ENCODE data around the gene GRK2.

Gene GRK2

DNA sequence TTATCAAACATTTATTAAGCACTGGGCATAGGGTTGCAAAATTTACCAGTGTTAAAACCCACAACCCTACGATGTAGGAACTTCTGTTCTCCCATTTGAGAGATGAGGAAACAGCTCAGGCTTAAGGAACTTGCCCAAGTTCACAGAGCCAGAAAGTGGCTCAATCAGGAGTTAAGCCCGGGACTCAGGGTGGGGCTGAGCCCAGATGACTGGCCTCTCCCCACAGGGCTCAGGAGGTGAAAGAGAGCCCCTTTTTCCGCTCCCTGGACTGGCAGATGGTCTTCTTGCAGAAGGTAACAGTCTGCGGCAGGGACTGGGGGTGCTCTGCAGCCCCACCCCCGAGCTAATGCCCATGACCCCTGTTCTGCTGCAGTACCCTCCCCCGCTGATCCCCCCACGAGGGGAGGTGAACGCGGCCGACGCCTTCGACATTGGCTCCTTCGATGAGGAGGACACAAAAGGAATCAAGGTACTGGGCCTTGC lies 17.2 kb downstream of the GRK2 start:
- DNase-seq: no peak

DNA sequence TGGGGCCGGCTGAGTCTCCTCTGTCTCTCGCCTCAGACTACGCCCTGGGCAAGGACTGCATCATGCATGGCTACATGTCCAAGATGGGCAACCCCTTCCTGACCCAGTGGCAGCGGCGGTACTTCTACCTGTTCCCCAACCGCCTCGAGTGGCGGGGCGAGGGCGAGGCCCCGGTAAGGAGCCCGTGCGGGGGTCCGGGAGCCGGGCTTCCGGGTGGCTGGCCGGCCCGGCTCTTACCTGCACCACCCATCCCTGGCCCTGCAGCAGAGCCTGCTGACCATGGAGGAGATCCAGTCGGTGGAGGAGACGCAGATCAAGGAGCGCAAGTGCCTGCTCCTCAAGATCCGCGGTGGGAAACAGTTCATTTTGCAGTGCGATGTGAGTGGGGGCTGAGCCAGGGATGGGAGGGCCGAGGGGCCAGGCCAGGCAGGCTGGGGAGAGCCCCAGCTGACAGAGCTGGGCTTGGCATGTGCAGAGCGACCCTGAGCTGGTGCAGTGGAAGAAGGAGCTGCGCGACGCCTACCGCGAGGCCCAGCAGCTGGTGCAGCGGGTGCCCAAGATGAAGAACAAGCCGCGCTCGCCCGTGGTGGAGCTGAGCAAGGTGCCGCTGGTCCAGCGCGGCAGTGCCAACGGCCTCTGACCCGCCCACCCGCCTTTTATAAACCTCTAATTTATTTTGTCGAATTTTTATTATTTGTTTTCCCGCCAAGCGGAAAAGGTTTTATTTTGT lies 18.7 kb downstream of the GRK2 start:
- DNase-seq: no peak

GRCh38 chr11:67285541-67286498 lies 19.5 kb downstream of the GRK2 start:
- peak; percentile 26 for DNase-seq

GRCh38 chr11:67286621-67287333 lies 20.5 kb downstream of the GRK2 start:
- DNase-seq: no peak

DNA sequence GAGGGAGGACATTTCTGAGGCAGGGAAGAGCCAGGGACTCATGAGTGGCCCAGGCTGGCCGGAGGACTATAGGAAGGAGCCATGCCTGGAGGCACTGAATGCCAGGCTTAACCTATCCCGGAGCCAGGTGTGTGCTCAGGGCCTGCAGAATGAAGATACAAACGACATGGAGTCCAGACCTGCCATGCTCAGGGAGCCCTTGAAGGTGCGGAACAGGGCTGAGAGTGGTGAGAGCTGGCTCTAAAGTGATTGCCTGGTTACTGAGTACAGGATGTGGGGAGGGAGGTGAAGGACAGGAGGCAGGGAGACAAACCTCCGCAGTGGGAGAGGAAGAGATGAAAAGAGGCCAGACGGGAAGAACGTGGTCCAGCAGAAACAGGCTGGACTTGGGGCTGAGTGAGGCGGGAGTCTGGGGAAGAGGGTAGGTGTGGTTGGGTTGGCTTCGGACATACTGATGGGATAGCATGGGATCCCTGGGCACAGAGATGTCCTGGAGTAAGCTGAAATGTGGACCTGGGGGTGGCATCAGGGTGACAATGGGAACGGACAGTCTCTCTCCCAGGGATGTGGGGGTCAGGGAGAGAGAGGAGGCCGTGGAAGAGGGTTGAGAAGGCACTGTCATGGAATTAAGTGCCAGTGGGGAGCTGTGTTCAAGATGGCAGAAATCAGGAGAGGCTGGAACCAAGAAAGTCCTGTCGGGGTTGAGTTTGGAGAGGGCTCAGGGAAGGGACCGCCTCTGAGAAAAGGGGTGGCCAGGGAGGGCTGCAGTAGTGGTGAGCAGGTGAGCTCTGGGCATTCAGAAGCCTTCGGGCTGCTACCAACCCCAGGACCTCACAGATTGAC lies 21.3 kb downstream of the GRK2 start:
- DNase-seq: no peak

GRCh38 chr11:67288198-67288451 lies 21.9 kb downstream of the GRK2 start:
- no peak for DNase-seq

DNA sequence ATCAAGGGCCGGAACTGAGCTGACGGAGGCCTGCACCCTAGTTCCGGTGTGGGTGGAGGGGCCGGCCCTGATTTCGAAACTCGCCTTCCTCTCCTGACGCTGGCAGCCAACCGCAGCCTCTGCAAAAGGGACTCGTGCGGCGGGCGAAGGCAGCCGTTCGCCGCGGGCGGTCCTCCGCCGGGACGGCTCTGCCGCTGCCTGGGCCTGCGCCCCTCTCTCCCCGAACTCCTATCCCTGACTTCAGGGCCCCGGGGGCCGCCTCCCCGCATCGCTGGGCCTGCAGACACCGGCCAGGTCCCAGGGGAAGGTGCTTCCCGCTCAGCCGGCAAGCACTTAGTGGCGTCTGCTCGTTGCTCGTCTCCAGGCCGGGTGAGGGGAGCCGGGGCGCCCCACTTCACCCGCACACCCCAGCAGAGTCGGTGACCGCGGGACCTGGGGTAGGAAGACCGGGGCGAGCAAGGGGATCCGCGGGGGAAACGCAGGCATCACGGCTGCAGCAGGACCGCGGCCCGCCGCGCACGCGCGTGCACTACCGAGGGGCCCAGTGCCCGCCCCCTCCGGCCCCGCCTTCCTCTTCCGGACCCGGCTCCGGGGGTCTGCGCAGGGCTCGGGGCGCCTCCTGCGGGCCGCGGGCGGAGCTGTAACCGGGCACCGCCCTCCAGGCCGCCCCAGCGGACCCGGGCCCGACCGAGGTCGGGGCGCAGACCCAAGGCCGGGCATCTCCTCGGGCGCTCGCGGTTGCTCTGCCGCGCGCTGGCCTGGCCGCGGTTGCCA lies 22.4 kb downstream of the GRK2 start:
- DNase-seq: peak; percentile 80

DNA sequence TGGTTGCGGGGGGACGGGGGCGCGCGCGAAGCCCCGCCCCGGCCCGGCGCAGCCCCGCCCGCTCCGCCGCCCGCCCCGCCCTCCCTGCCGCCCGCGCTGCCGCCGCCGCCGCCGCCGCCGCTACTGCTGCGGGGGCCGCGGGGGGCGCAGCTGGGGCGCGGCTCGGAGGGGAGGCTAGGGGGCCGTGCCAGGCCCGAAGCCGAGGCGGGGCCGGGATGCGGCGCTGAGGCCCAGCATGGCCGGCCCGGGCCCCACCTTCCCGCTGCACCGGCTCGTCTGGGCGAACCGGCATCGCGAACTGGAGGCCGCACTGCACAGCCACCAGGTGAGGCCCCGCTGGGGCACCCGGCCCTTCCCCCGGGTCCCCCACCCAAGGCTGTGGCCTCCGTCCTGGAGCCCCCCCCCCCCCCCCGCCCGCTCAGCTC lies 23.0 kb downstream of the GRK2 start, which contains the start of gene ANKRD13D:
ANKRD13D (plus strand) TSS at position 78 of the 425 bp plus-strand sequence; CDS start at position 236, 158 bp downstream.
- DNase-seq: no peak

DNA sequence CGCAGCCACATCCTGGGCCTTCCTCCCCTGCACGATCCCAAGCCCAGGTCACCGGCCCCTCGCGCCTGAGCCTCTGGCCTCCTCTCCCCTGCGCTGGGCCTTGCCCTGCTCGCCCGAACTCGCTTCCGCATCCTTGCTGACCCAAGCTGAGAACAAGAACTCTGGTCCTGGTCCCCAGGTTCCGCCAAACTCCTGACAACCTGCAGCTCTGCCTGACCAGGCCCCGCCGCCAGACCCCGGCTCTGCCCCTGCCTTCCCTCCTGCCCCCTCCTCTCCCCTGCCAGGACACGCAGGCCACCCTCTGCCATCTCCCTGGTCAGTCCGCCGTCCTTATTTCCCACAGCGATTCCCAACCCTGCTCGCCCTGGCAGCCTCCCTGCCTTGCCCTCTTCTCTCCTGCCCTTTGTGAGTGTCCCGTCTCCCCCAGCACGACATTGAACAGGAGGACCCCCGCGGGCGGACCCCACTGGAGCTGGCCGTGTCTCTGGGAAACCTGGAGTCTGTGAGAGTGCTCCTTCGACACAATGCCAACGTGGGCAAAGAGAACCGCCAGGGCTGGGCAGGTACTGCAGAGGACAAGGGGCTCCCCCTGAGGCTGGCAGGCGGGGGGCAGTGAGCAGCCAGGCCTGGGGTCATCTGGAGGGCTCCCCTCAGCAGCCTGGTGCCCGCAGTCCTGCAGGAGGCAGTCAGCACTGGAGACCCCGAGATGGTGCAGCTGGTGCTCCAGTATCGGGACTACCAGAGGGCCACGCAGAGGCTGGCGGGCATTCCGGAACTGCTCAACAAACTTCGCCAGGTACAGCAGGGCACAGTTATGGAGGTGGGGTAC lies 23.6 kb downstream of the GRK2 start:
- no peak for DNase-seq

DNA sequence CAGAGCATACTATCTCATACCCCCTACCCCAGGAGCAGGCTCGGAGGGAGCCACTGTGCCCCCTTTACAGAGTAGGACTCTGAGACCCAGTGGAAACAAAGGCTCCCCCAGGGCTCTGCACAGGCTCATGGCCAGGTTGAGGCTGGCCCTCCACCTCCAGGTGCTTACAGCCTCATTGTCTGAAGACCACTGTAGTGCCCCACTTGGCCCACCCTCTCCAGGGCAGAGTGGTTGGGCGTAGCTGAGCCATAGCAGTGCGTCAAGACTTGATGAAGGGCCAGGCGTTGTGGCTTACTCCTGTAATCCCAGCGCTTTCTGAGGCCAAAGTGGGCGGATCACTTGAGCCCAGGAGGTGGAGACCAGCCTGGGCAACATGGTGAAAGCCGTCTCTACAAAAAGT lies 24.5 kb downstream of the GRK2 start:
- no peak for DNase-seq

GRCh38 chr11:67291481-67292381 lies 25.5 kb downstream of the GRK2 start:
- DNase-seq: no peak

- DNase-seq: no peak
Measured at GRCh38 chr11:67292671-67293070, 26.4 kb downstream of the GRK2 start.

- no peak for DNase-seq
Measured at GRCh38 chr11:67293090-67293489, 26.8 kb downstream of the GRK2 start.

- no peak for DNase-seq
Measured at GRCh38 chr11:67295846-67296245, 29.6 kb downstream of the GRK2 start.

DNA sequence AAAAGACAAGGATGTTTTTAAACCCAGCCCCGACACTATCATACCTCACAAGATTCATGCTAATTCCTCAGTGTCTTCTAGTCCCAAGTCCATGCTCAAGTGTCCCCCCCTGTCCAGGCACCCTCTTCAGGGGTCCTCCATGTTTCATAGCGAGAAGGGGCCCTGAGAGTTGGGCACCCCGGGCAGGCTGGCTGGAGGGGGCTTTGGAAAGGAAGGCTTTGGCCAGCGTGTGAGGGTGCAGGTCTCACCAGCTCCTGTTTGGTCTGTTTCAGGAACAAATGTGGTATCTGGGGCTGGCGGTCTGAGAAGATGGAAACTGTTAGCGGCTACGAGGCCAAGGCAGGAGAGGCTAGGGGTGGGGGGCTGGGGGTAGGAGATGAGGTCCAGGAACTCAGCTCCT lies 32.5 kb downstream of the GRK2 start:
- DNase-seq: no peak

- DNase-seq: no peak
Measured at GRCh38 chr11:67299471-67300191, 33.4 kb downstream of the GRK2 start.

- no peak for DNase-seq
Measured at GRCh38 chr11:67300256-67300755, 34.0 kb downstream of the GRK2 start.

DNA sequence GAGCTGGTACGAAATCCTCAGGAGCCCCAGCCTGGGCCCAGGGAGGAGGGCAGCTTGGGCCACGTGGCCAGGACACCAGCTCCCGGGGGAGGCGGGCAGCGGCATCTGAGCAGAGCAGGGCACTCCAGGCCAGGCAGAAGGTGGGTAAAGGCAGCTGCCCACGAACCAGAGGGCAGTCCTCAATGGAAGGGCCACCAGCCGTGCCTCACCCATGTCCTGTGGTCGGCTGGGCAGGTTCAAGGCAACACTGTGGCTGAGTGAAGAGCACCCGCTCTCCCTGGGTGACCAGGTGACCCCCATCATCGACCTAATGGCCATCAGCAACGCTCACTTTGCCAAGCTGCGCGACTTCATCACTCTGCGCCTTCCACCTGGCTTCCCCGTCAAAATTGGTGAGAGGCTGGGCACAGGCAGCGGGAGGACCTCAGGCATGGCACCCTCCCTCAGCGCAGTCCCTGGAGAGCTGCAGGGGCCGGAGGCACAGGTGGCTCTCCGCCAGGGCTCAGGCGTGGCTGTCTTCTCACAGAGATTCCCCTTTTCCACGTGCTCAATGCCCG lies 34.6 kb downstream of the GRK2 start:
- no peak for DNase-seq

Measured in effector CD8-positive, alpha-beta T cell (primary cell).